Activated CD8-positive, alpha-beta memory T cell treated with anti-CD3 and anti-CD28 coated beads for 36 hours (primary cell): ENCODE measurements around the gene ANXA3. TPM values are rescaled to one million over a fixed set of nuclear protein-coding genes. Genes with fewer than 3 reads are reported as not detected.
"Not testable (repeated sequence)": the region's sequence is repeated elsewhere in the genome, so short reads cannot be mapped to it uniquely, and the experiment has no call there.

Source experiments
- CTCF ChIA-PET: fragments of 350-600 bp; sonication (Branson Sonifier 250); formaldehyde crosslinking; loops from one replicate; lab custom pipeline; 2021; ENCODE audit warnings: antibody characterized with exemption; lab: Charles Lee
- POLR2A ChIA-PET: fragments of 350-600 bp; sonication (Branson Sonifier 250); formaldehyde crosslinking; loops from one replicate; lab custom pipeline; 2021; ENCODE audit warnings: antibody characterized with exemption; lab: Charles Lee
- total RNA-seq, 2 experiments: library from RNA; stranded (reverse); gene quantifications; one replicate each; pipeline ENCODE4 v1.2.3, GENCODE V29; 2021

ANXA3 gene
- total RNA-seq, 2 experiments from 2014 or later: 0.21 to 0.31 TPM

DNA sequence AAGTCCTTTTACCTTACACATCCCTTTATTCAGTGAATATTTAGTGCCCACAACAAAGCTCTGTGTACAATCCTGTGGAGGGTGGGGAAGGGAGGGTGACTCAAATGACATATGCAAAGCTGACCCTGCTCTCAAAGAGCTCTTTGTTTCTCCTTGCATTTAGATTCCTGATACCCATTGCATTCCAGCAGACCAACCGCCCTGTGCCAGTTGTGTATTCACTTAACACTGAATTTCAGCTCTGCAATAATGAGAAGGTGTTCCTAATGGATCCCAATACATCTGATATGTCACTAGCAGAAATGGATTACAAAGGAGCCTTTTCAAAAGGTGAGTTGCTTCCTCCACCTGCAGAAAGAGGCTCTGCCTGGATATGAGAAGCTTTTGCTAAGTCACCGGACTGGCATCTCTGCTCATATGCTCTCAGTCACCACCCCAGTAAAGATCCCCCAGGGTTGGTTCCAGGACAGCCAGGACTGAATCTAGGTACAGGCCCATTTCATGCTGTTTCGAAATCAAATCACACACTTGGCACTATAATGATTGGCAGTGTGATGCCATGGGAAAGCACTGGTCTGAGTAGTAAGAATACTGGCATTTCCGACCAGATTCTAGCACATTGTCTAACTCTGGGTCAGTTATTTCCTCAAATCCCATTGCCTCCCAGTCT is 17.1 kb upstream of the ANXA3 start:
- POLR2A ChIA-PET: no interaction called here
- CTCF ChIA-PET: interaction anchor here (0.7 kb wide), 1 partner anchor 9 kb away, joined by 3 read pairs; no protein-coding TSS in a partner anchor

DNA sequence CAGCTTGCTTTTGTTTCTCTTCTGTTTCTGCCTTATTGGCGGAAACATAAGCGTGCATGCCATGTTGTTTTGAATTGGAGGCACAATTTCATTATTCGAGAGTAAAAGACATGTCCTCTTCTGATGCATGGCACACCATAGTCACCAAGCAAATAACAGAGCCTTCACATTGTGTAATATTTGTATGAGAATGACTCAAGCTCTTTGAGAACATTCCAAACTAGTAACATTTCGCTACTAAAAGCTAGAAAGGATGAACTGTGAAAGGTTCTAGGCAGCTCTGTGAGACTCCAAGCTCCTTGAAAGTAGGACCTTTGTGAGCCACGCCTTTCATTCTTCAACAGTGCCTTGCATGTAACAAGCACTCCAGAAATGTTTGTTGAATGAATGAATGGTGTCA is 9.2 kb upstream of the ANXA3 start:
- POLR2A ChIA-PET: no interaction called here
- CTCF ChIA-PET: interaction anchor here (1.2 kb wide), 1 partner anchor 8 kb away, joined by 3 read pairs; no protein-coding TSS in a partner anchor

DNA sequence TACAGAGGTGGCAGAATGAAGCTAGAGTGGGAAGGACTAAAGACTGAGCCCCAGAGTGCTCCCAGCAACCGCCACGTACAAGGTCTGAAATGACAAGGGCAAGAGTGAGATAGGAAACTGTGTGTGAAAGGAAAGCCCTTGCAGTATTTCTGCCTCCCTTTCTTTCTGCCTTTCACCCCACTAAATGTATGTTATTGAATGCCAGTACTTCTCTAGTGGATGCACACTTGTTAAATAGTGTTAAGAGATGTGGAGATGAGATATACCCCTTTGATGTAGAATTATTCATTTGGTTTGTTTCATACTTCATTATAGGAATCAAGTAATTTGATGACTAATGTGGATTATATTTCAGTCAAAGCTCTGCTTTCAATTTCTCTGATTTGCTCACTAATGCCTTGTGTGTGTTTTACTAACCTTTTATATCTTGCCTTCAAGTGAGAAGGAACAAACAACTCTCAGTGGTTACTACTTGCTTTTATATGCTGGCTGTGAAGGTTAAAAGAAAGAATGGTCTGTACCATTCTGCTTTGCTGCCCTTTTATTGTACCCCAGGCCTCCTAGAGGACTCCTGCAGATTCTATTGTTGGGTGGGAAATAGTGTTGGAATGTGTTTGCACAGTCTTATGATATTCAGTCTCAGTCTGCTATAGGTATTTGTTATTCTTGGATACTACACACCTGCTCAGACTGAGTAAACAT is 8.0 kb upstream of the ANXA3 start:
- CTCF ChIA-PET: interaction anchor here (1.2 kb wide), 1 partner anchor 10 kb away, joined by 3 read pairs; no protein-coding TSS in a partner anchor

DNA sequence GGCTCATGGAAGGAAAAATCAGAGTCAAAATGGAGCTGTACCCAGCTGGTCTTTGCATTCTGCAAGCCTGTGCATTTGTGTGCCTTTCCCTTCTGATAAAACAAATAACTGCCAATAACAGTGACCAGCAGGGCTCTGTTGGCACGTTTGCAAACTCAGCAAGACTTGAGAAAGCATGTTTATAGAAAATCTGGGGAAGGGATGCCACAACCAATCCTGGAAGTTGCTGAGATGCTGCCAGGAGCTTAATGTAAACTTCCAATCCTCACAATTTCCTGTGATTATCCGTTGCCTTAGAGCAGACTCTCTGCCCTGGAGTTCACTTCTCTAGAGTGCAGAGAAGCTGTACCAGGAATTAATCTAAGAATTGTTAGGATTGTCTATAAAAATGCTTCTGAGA is 6.9 kb upstream of the ANXA3 start:
- POLR2A ChIA-PET: no interaction called here
- CTCF ChIA-PET: no interaction called here

More for the DNA sequence above, 8.0 kb upstream of the ANXA3 start:
- POLR2A ChIA-PET: no interaction called here

DNA sequence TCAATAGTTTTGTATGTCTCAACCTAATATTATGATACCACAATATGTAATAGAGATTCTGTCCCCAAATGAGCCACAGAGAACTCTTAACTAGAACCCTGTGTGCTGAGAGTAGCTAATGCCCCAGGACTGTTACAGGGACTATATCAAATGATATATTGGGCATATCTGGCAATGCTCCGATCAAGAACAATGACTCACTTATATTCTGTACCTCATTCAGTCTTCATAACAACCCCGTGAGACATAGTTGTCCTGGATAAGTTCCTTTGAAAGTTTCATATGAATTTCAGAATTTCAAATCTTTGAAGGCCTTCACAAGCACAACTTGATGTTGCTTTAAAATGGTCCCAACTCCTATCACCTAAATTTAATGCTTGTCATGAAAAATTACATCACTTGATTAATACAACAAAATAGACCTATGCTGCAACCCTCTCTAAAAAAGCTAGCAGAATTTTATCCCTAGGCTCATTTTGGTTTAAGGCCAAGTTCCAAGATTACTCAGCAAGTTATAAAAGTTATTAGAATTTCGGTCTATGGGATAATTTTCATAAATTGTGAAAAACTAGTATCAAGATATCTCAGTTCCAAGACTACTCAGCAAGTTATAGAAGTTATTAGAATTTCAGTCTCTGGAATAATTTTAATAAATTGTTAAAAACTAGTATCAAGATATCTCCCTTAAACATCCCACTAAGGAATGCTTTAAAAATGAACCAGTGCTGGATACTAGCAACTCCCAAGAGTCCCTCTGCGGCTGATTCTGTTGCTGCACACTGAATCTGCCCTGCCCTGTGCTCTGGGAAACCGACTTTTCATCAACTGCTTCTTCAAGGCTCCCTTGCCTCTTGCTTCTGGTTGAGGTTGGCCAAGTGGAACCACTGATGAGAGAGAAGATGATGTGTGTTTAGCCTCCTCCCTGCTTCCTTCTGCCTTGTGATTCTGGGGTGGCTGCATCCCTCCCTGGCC is 6.0 kb upstream of the ANXA3 start:
- POLR2A ChIA-PET: no interaction called here
- CTCF ChIA-PET: no interaction called here

GRCh38 chr4:78547899-78548298 is 3.7 kb upstream of the ANXA3 start:
- CTCF ChIA-PET, POLR2A ChIA-PET: not testable (repeated sequence)

DNA sequence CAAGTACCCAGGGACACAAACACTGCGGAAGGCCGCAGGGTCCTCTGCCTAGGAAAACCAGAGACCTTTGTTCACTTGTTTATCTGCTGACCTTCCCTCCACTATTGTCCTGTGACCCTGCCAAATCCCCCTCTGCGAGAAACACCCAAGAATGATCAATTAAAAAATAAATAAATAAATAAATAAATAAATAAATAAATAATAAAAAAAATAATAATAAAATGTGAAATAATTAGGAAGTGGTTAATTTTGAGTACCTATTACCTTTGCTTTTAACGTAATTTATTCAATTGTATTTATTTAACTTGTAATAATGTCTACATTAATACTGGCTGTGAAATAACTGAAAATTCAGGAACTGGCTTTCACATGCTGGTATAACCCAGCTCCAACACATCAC is 2.7 kb upstream of the ANXA3 start:
- CTCF ChIA-PET, POLR2A ChIA-PET: not testable (repeated sequence)

- CTCF ChIA-PET: no interaction called here
- POLR2A ChIA-PET: no interaction called here
Measured at GRCh38 chr4:78552389-78553042, 946 bp downstream of the ANXA3 start.

GRCh38 chr4:78553043-78553396 is 1.4 kb downstream of the ANXA3 start:
- ChIA-PET CTCF (no interaction called here), POLR2A (no interaction called here)

DNA sequence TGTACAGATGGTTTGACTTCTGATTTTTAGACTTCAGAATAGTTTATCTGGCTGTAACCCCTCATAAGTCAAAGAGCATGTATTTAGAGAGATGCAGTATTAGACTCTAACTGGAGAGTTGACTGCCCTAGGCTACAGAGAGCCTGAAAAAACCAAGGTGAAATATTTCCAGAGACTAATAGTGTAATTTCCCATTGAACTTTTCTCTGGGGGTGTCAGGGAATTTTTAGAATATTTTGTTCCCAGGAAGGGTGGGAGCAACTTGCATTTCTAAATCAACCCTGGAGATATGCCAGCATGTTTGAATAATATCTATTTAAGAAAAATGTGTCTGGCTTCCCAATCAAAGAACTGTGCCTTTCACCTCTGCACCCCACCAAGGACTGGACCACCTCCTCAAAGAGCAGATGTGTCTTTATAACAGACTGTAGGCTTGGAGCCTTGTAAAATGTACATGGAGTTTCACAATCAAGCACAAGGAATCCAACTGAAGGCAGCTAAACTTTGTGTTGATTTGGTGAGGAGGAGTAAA is 2.0 kb downstream of the ANXA3 start:
- ChIA-PET CTCF (no interaction called here), POLR2A (no interaction called here)

DNA sequence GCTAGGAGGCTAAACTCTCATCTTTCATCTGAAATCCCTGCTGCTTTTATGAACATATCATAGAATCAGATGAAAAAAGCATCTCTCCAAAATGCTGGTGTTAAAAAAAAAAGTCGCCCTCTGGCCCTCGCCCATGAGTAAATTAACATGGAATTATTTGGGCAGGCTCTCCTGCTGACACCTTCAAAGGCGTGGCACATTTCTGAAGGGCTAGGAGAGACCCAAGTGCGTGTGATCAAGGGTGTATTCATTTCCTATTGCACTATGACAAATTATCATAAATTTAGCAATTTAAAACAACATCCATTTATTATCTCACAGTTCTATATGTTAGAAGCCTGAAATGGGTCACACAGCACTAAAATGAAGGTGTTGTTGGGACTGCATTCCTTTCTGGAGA is 5.1 kb downstream of the ANXA3 start:
- ChIA-PET CTCF (no interaction called here), POLR2A (no interaction called here)

DNA sequence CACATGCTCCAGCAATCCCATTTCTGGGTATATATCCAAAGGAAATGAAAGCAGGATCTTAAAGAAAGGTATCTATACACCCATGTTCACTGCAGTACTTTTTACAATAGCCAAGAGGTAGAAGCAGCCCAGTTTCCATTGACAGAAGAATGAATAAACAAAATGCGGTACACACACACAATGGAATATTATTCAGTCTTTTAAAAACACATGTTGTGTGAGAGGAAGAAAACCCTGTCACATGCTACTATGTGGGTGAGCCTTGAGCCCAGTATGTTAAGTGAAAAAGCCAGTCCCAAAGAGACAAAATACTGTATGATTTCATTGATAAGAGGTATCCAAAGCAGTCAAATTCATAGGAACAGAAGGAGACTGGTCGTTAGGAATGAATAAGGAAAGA is 6.3 kb downstream of the ANXA3 start:
- ChIA-PET POLR2A (no interaction called here), CTCF (no interaction called here)

GRCh38 chr4:78558410-78558809 is 6.8 kb downstream of the ANXA3 start:
- CTCF ChIA-PET: no interaction called here
- POLR2A ChIA-PET: no interaction called here

DNA sequence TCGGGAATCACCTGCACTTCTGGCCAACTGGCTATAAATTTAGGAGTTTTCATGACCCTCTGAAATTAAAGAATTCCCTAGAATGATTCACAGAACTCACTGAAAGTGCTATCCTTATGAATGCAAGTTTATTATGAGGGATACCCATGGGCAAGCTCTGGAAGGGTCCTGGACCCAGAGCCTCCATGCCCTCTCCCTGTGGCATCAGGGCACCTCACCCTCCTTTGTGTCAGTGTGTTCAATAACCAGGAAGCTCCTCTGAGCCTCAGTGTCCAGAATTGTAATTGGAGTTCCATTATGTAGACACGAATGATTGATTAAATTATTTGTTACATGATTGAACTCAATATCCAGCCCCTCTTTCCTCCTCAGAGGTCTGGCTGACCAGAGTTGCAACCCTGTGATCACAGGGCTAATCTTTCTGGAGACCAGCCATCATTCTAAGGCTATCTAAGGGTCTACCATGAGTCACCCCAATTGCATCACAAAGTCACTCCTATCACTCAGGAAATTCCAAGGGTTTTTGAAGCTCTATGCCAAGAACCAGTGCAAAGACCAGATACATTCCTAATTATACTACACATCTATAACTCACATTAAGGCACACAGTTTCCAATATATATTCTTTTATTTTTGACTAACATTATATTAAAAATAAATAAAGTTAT is 8.9 kb downstream of the ANXA3 start:
- POLR2A ChIA-PET: no interaction called here
- CTCF ChIA-PET: no interaction called here

DNA sequence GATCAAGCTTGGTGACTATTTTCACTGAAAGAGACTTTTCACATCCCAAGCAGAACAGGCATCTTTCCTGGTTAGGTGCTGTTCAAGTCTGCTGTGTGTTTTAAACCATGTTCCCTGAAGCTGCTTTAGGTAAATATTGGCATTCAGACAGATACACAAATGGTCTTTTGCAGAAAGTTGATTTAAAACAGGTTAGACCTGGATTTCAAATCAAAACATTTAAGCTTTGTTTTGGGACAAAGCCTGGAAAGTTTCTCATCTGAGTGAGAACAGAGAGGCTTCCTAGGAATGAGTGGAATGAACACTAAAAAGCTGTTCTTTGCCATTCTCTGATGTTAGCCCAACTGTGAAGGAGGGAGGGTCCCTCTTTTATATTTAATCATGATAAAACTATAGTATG is 10.1 kb downstream of the ANXA3 start:
- ChIA-PET CTCF (no interaction called here), POLR2A (no interaction called here)

DNA sequence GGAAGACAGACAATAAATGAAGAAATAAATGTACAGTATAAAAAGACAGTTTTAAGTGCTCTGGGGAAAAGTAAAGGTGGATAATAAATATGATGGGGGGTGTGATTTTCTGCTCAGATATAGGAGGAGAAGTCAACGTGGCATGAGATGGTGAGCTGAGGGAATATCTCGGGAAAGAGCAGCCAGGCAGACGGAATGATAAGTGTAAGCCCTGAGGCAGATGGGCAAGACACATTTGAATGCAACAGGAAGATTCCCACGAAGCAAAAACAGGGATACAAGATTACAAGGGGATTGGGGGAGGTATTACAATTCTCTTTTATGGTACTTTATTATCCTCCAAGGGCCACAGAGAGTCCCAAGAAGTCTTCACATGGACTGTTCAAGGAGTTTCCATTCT is 11.1 kb downstream of the ANXA3 start:
- CTCF ChIA-PET: no interaction called here
- POLR2A ChIA-PET: no interaction called here

GRCh38 chr4:78565971-78566372 is 14.4 kb downstream of the ANXA3 start:
- CTCF ChIA-PET: no interaction called here
- POLR2A ChIA-PET: no interaction called here

DNA sequence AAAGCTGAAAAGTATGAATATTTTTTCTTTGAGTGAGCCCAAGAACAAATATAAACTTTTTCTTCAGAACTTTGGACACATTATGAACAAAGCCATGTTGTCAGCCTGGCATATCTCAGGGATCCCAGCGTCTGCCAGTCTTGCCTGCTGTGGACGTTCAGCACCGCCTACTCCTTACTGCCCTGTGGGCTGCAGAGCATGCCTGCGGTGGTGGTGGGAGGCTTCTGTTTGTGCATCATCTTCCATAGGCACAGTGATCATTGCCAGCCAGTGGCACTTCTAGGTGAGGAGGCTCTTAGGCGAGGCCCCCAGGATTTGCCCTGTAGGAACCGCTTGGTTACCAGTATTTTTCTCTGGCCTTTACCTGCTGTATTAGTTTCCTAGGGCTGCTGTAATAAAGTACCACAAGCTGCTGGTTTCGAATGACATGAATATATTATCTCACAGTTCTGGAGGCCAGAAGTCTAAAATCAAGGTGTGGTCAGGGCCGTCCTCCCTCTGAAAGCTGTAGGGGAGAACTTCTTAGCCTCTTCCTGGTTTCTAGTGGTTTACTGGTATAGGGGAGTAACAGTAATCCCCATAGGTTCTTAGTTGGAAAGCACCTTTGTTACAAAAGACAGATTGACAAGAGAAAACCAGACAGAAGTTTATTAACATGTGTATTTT is 15.4 kb downstream of the ANXA3 start:
- CTCF ChIA-PET: interaction anchor here (1.2 kb wide), 1 partner anchor 12 kb away, joined by 3 read pairs; no protein-coding TSS in a partner anchor

More for the DNA sequence above, 15.4 kb downstream of the ANXA3 start:
- POLR2A ChIA-PET: no interaction called here
